HepG2 (cell line): ENCODE results near the gene SEPTIN5.

ENCODE experiments used
- FUBP1 ChIP-seq: sonication (generic); formaldehyde crosslinking; IDR thresholded peaks from 2 replicates; pipeline ENCODE4 v1.5.1; 2020; ENCODE audit warnings: missing genetic modification reagents, mild to moderate bottlenecking, borderline replicate concordance
- NR2C2 ChIP-seq: sonication (generic); formaldehyde crosslinking; IDR thresholded peaks from 2 replicates; pipeline ENCODE4 v1.4.0; 2020; ENCODE audit warnings: missing genetic modification reagents, mild to moderate bottlenecking, moderate library complexity, borderline replicate concordance
- RAD21 ChIP-seq: fragments of 450-650 bp; formaldehyde crosslinking; IDR thresholded peaks from 2 replicates; pipeline ENCODE4 v1.5.0; 2020; ENCODE audit warnings: mild to moderate bottlenecking
- RFX5 ChIP-seq: IDR thresholded peaks from 2 replicates; pipeline ENCODE4 v1.6.1; 2011; ENCODE audit warnings: low read depth, low read length, improper control_type of control experiment
- SIN3A ChIP-seq: IDR thresholded peaks from 2 replicates; pipeline ENCODE4 v1.6.1; 2011; ENCODE audit warnings: low read depth, mild to moderate bottlenecking, control low read depth, low read length, borderline replicate concordance
- SIX1 ChIP-seq: sonication (generic); formaldehyde crosslinking; IDR thresholded peaks from 2 replicates; pipeline ENCODE4 v1.4.0; 2020; ENCODE audit warnings: missing genetic modification reagents, borderline replicate concordance
- YY1 ChIP-seq: IDR thresholded peaks from 2 replicates; pipeline ENCODE4 v1.6.1; 2011; ENCODE audit warnings: low read length, low read depth, moderate library complexity, mild to moderate bottlenecking; ENCODE audit not compliant: insufficient read depth, insufficient replicate concordance
- ZNF136 ChIP-seq: sonication (generic); formaldehyde crosslinking; IDR thresholded peaks from 2 replicates; pipeline ENCODE4 v1.8.1; 2022; ENCODE audit warnings: low read depth, mild to moderate bottlenecking, moderate library complexity, missing genetic modification reagents
- ZNF292 ChIP-seq: sonication (generic); formaldehyde crosslinking; IDR thresholded peaks from 2 replicates; pipeline ENCODE4 v1.8.1; 2022; ENCODE audit warnings: mild to moderate bottlenecking, low read depth, missing genetic modification reagents, borderline replicate concordance
- ZNF3 ChIP-seq: IDR thresholded peaks from 2 replicates; pipeline ENCODE4 v1.7.0; 2017; ENCODE audit warnings: inconsistent platforms
- ZNF891 ChIP-seq: sonication (generic); formaldehyde crosslinking; IDR thresholded peaks from 2 replicates; pipeline ENCODE4 v1.5.0; 2020; ENCODE audit warnings: mild to moderate bottlenecking, missing genetic modification reagents
- ZZZ3 ChIP-seq: sonication (generic); formaldehyde crosslinking; IDR thresholded peaks from 2 replicates; pipeline ENCODE4 v1.4.0; 2020; ENCODE audit warnings: missing genetic modification reagents, mild to moderate bottlenecking, borderline replicate concordance
- TF ChIP-seq, protein P1 (sequence below): sonication (generic); formaldehyde crosslinking; IDR thresholded peaks from 2 replicates; pipeline ENCODE4 v1.4.0; 2020; ENCODE audit warnings: mild to moderate bottlenecking, missing genetic modification reagents

DNA sequence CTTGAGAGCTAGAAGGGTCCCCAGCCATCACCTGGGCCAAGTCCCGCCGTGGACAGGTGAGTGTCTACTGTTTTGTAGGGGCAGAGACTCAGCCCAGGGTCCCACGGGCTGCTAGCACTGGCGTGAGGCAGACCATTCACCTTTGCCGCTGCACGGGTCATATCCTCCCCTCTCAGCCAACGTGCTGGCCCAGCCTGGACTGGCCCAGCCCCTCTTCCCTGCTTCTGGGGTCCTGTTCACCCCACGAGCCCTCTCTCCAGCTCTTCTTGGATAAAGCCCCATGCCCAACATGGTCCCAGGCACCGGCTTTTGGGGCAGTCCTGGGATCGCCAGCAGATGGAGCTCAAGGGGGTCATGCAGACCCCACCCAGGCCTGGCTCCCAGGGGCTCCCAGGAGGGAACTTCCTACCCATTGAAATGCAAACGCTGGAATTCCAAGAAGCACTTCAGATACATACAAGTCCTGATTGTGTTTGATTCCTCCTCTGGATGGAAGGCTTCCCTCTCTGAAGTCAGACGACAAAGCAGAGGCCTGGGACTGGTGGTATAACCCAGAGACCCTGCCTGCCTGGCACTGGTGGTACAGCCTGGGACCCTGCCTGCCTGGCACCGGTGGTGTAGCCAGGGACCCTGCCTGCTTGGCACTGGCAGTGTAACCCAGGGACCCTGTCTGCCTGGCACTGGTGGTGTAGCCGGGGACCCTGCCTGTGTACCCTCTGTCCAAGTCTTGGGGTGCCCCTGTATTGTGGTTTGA is 8.9 kb upstream of the SEPTIN5 start:
- TF ChIP-seq NR2C2 (CRISPR knock-in tag) (no peak), SIN3A (no peak), RAD21 (CRISPR knock-in tag) (no peak), ZNF292 (CRISPR knock-in tag) (no peak), ZNF891 (CRISPR knock-in tag) (no peak), RFX5 (no peak), ZNF136 (no peak), FUBP1 (CRISPR knock-in tag) (no peak), ZZZ3 (CRISPR knock-in tag) (no peak), ZNF3 (CRISPR knock-in tag) (no peak), YY1 (no peak), SIX1 (CRISPR knock-in tag) (no peak)
- TF ChIP-seq, protein P1, sequence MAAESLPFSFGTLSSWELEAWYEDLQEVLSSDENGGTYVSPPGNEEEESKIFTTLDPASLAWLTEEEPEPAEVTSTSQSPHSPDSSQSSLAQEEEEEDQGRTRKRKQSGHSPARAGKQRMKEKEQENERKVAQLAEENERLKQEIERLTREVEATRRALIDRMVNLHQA = no peak
